ENCODE measurements around the gene RAVER1. TPM values are rescaled to one million over a fixed set of nuclear protein-coding genes. Genes with fewer than 3 reads are reported as not detected.
"Not testable (repeated sequence)": the region's sequence is repeated elsewhere in the genome, so short reads cannot be mapped to it uniquely, and the experiment has no call there.

Gene RAVER1
- total and polyA plus RNA-seq, 2 donors (not counting 1 experiment from before 2014, with no cell fraction given): 2.3 to 5.6 TPM

- no peak for TF ChIP-seq EZH2 (IDR thresholded peaks at IDR 0.05; ENCODE audit: low read length, missing control alignments)
- no peak for TF ChIP-seq CTCF (conservative IDR thresholded peaks at IDR 0.05 in 1 of 2, IDR thresholded peaks at IDR 0.05 in 1 of 2; ENCODE audit: low read depth in 1 of 2, low read length in 2 of 2)
- Histone ChIP-seq H3K4me3 (replicated peaks in 1 of 4; ENCODE audit: control extremely low read depth in 1 of 4, insufficient read depth in 1 of 4, low read depth in 3 of 4, low read length in 4 of 4) (no peak within 1 kb of the TSS), H3K79me2 (ENCODE audit: control insufficient read depth, insufficient read depth, low read length) (no peaks in the 10 kb centered on the region), H3K9me3 (ENCODE audit: control insufficient read depth, insufficient read depth, low read depth, low read length) (no peaks in the 10 kb centered on the region), H2AFZ (ENCODE audit: low read length) (no peak within 1 kb of the TSS), H4K20me1 (ENCODE audit: control insufficient read depth, extremely low read depth, insufficient read depth, low read length) (no peaks in the 10 kb centered on the region), H3K4me1 (ENCODE audit: control insufficient read depth, extremely low read depth, insufficient read depth, low read length) (peaks cover 2% of the 10 kb centered on the region), H3K36me3 (ENCODE audit: control insufficient read depth, insufficient read depth, low read length) (no peaks in the 10 kb centered on the region), H3K27me3 (ENCODE audit: control insufficient read depth, insufficient read depth, low read length) (no peaks in the 10 kb centered on the region), H3K4me2 (ENCODE audit: extremely low read depth, insufficient read depth, low read length) (no peak within 1 kb of the TSS), H3K9ac (ENCODE audit: insufficient read depth, low read length) (no peak within 1 kb of the TSS), H3K27ac (ENCODE audit: insufficient read depth, low read length) (no peak within 1 kb of the TSS)
- DNase-seq (ENCODE audit: low read depth in 2 of 2): no peak
Measured at GRCh38 chr19:10339380-10339960, 6.1 kb upstream of the RAVER1 start, which contains the start of gene ICAM3. Gene ICAM3, minus strand, starts transcription at chr19:10339624. Its CDS starts 10 bp downstream, at chr19:10339614.

GRCh38 chr19:10338940-10339339, 5.6 kb upstream of the RAVER1 start:
- TF ChIP-seq EZH2 (IDR thresholded peaks at IDR 0.05; ENCODE audit: low read length, missing control alignments) (no peak), CTCF (conservative IDR thresholded peaks at IDR 0.05 in 1 of 2, IDR thresholded peaks at IDR 0.05 in 1 of 2; ENCODE audit: low read depth in 1 of 2, low read length in 2 of 2) (no peak)
- no peak for DNase-seq (ENCODE audit: low read depth in 2 of 2)
- Histone ChIP-seq H3K9ac (ENCODE audit: insufficient read depth, low read length) (no peak overlapping the region), H4K20me1 (ENCODE audit: control insufficient read depth, extremely low read depth, insufficient read depth, low read length) (no peaks in the 10 kb centered on the region), H3K36me3 (ENCODE audit: control insufficient read depth, insufficient read depth, low read length) (no peaks in the 10 kb centered on the region), H3K9me3 (ENCODE audit: control insufficient read depth, insufficient read depth, low read depth, low read length) (no peaks in the 10 kb centered on the region), H3K27me3 (ENCODE audit: control insufficient read depth, insufficient read depth, low read length) (no peaks in the 10 kb centered on the region), H3K4me2 (ENCODE audit: extremely low read depth, insufficient read depth, low read length) (no peak overlapping the region), H3K4me1 (ENCODE audit: control insufficient read depth, extremely low read depth, insufficient read depth, low read length) (peaks cover 6% of the 10 kb centered on the region), H3K4me3 (replicated peaks in 1 of 4; ENCODE audit: control extremely low read depth in 1 of 4, insufficient read depth in 1 of 4, low read depth in 3 of 4, low read length in 4 of 4) (no peak overlapping the region), H3K79me2 (ENCODE audit: control insufficient read depth, insufficient read depth, low read length) (no peaks in the 10 kb centered on the region), H2AFZ (ENCODE audit: low read length) (no peak overlapping the region), H3K27ac (ENCODE audit: insufficient read depth, low read length) (no peak overlapping the region)

GRCh38 chr19:10336725-10337124, 3.4 kb upstream of the RAVER1 start:
- Histone ChIP-seq H3K4me1 (ENCODE audit: control insufficient read depth, extremely low read depth, insufficient read depth, low read length) (peaks cover 13% of the 10 kb centered on the region), H3K79me2 (ENCODE audit: control insufficient read depth, insufficient read depth, low read length) (peaks cover 13% of the 10 kb centered on the region)
- H3K27ac ChIP-seq (ENCODE audit: insufficient read depth, low read length); H3K9me3 ChIP-seq (ENCODE audit: control insufficient read depth, insufficient read depth, low read depth, low read length); H4K20me1 ChIP-seq (ENCODE audit: control insufficient read depth, extremely low read depth, insufficient read depth, low read length); H3K36me3 ChIP-seq (ENCODE audit: control insufficient read depth, insufficient read depth, low read length); DNase-seq (ENCODE audit: low read depth in 2 of 2); H3K4me3 ChIP-seq (replicated peaks in 1 of 4; ENCODE audit: control extremely low read depth in 1 of 4, insufficient read depth in 1 of 4, low read depth in 3 of 4, low read length in 4 of 4); H3K4me2 ChIP-seq (ENCODE audit: extremely low read depth, insufficient read depth, low read length); H3K27me3 ChIP-seq (ENCODE audit: control insufficient read depth, insufficient read depth, low read length); H3K9ac ChIP-seq (ENCODE audit: insufficient read depth, low read length); H2AFZ ChIP-seq (ENCODE audit: low read length): not testable (repeated sequence)
